Forelimb muscle (tissue), 1 donor: ENCODE data around the gene MTA2. TPM values are rescaled to one million over a fixed set of nuclear protein-coding genes. Genes with fewer than 3 reads are reported as not detected.
"Not testable (repeated sequence)": the region's sequence is repeated elsewhere in the genome, so short reads cannot be mapped to it uniquely, and the experiment has no call there.

Experiments
- DNase-seq: peaks from one replicate; pipeline ENCODE4 v3.0.0-alpha.2; 2013; ENCODE audit warnings: low read depth
- polyA plus RNA-seq: library from polyadenylated mRNA; unstranded; fragments of 120-200 nt; gene quantifications from one replicate; pipeline ENCODE4 v1.2.1, GENCODE V29; 2013; ENCODE audit not compliant: insufficient read length

The MTA2 gene
- 38.7 TPM for polyA plus RNA-seq

- DNase-seq, result peak; percentile 85
Measured at GRCh38 chr11:62601372-62602140, at the start of gene MTA2. TSS of gene MTA2 (minus strand) at chr11:62601865. CDS start at chr11:62601450, 415 bp downstream.

- DNase-seq, result not testable (repeated sequence)
Measured at GRCh38 chr11:62650283-62650682, 48.6 kb upstream of the MTA2 start.

GRCh38 chr11:62649486-62649885 lies 47.8 kb upstream of the MTA2 start:
- no peak for DNase-seq

DNA sequence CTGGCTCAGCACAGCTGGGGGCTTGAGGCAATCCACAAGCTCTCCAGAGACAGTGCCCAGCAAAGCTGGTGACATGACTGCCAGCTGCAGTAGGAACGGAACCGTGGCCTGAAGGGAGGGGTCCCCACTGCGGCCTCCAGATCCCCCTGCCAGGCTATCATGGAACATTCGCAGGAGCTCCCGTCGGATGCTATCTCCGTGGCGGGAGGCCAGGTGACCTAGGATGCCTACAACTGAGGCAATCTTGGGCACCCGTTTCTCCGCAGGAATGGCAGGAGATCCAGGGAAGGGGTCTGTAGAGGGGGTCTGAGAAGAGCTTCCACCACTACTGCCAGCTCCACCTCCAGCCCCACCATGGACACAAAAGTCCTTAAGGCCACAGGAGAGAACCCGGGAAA lies 47.3 kb upstream of the MTA2 start:
- DNase-seq, result no peak

GRCh38 chr11:62648185-62648966 lies 46.7 kb upstream of the MTA2 start:
- DNase-seq, result no peak

DNA sequence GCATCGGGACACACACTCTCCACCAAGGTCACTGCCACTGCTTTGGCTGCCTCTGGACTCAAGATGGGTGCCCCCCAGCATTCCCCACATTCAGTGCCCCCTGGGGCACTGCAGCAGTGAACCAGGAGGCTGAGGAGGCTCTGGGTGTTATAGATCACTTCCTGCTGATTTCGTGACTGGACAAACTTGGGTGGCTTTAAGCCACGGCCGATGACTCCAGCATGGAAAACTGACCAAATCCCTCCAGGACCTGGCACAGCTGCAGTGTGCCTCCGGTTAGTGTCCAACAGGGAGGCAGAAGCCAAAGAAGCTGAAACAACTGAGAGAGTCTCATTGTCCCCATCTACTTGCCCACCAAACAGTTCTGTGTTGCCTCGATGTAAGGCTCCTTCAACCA lies 45.9 kb upstream of the MTA2 start:
- no peak for DNase-seq

DNA sequence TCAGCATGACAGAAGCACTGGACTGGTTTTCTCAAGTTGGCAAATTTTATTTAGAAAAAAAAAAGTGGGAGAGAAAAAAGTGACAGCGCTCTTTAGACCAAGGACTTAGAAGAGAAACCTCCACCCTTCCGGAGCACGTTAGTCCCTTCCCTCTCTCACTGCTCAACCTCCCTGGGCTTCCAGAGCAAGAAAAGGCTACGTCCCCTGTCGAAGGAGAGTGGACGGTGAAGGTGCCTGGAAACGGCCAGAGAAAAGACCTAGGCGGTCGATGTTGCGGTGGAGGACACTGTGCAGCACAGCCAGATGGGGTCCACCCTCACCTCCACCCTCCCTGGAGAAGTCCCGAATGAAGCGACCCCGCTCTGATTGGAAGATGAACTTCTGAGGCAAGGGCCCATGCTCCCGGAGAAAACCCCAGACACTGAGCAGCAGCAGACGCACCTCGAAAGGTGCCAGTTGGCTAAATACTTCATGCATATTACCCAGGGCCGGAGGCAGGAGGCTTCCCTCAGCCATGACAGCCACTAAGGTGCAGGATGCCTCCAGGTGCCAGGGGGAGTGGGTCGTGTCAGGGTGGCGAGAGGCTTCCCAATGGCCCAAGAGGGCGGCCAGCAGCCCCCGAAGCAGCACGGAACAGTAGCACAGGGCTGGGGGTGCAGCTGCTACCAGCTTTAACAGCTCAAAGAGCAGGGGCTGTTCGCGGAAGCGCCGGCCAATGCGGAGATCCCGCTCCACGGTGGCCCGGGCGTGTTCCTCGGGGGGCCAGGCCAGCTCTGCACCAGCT lies 45.4 kb upstream of the MTA2 start:
- DNase-seq, result no peak

GRCh38 chr11:62645946-62646824 lies 44.5 kb upstream of the MTA2 start, which contains the start of gene GANAB:
TSS of gene GANAB (minus strand) at chr11:62646613. CDS start at chr11:62646599, 14 bp downstream.
- DNase-seq, result peak; percentile 90

GRCh38 chr11:62645671-62645945 lies 43.9 kb upstream of the MTA2 start:
- no peak for DNase-seq

DNA sequence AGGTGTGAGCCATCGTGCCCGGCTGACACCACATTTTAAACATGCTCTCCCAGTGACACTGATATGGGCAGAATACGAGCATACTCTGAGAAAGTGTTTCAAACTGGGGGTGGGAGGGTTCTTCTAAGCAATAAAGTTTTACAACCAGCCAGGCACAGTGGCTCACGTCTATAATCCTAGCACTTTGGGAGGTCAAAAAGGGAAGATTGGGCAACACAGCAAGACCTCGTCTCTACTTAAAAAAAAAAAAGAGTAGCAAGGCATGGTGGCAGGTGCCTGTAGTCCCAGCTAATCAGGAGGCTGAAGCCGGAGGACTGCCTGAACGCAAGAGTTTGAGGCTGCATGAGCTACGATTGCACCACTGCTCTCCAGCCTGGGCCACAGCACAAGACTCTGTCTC lies 42.6 kb upstream of the MTA2 start:
- DNase-seq, result no peak

- no peak for DNase-seq
Measured at GRCh38 chr11:62632492-62632891, 30.8 kb upstream of the MTA2 start.

- DNase-seq, result no peak
Measured at GRCh38 chr11:62627713-62628112, 26.0 kb upstream of the MTA2 start.

- DNase-seq, result no peak
Measured at GRCh38 chr11:62622476-62623089, 20.9 kb upstream of the MTA2 start.

DNA sequence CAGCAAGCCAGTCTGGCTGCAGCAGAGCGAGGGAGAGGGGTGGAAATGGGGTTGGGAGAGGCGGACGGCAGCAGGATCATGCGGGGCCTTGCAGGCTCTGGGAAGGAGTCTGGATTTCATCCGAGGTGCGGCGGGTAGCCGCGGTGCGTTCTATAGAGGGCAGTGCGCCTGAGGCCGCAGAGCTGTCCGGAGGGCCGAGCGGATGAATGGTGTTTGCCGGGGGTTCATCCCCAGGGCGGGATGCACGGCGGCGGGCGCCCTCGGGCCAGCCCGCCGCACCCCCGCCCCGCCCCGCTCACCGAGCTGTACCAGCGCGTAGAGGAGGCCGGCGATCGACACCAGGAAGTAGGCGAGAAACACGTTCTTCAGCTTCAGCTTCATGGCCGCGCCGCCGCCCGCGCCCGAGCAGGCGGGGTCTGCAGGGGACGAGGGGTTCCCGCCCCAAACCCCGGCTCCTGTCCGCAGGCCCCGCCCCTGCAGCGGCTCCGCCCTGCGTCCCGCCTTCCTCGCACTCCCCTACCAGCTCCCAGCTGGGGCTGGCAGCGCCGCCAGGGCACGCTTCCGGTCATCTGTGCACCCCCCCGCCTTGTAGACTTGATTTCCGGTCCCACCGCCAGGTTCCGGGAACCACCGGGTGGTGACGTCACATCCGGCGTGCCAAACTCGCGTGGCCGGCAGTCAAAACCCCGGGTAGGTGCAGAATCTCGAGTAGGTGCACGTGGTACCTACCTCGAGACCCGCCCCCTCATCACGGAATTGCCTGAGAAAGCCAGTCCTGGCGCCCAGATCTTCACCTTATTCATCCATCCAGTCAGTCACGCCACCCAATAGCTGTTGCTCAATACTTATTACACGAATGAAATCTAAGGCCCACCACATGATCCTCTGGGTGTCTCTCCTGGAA lies 20.2 kb upstream of the MTA2 start, which contains the start of gene B3GAT3:
B3GAT3 (minus strand) TSS at position 420 of the 904 bp plus-strand sequence; CDS start at position 381, 39 bp downstream.
- peak; percentile 84 for DNase-seq

DNA sequence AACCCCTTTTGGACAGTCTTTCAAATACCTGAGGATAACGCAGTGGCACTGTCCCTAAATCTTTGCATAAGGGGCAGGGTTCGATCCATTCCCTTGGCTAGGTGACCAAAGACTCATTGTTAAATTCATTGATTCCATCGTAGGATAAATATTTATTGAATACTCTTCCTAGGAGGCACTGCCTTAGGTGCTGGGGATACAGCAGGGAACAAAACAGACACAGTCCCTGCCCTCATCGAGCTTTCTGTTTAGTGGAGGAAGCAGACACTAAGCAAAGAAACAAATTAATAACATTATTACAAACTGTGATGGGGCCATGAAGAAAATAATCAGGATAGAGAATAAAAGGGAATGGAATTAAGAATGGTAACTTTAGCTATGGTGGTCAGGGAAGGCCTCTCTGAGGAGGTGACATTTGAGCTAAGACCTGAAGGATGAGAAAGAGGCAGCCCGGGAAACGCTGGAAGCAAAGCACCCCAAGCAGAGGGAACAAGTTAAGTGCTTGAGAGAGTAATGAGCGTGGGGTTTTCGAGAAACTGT lies 19.4 kb upstream of the MTA2 start:
- no peak for DNase-seq

DNA sequence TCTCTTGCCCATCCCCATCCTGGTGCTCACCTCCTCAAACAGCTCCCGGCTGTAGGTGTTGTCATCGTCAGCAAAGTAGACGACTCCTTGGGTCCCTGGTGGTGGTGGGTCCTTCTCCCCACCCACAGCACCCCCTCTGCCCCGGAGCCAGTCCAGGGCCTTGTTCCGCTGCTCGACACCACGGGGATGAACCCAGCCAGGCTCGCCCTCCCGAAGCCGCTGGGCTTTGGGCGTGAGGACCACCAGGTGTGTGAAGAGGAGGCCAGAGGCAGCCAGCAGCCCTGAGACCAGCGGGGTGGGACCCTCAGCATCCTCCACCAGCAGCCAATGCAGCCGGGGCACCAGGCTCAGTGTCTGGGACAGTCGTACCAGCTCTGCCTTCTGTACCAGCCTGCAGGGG lies 15.3 kb upstream of the MTA2 start:
- not testable (repeated sequence) for DNase-seq

GRCh38 chr11:62615521-62615920 lies 13.9 kb upstream of the MTA2 start:
- DNase-seq, result no peak

GRCh38 chr11:62614275-62614674 lies 12.6 kb upstream of the MTA2 start:
- no peak for DNase-seq

DNA sequence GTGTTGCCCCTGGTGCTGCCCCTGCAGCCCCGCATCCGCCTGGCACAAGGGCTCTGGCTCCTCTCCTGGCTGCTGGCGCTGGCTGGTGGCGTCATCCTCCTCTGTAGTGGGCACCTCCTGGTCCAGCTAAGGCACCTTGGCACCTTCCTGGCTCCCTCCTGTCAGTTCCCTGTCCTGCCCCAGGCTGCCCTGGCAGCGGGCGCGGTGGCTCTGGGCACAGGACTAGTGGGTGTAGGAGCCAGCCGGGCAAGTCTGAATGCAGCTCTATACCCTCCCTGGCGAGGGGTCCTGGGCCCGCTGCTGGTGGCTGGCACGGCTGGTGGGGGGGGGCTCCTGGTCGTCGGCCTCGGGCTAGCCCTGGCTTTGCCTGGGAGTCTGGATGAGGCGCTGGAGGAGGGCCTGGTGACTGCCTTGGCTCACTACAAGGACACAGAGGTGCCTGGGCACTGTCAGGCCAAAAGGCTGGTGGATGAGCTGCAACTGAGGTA lies 11.7 kb upstream of the MTA2 start:
- no peak for DNase-seq
